Body of pancreas (tissue), 4 donors: ENCODE data around the gene ASB14.

ENCODE experiments used
- POLR2A ChIP-seq, 3 donors: fragments of 450-650 bp; IDR thresholded peaks; one replicate each; pipeline ENCODE4 v1.6.1; 2016; ENCODE audit warnings: antibody characterized with exemption in 3 of 3, mild to moderate bottlenecking in 2 of 3
- TF ChIP-seq, protein P1 (sequence below), 7 experiments: fragments of 450-650 bp in 4 of 7; fragments of 200-600 bp in 3 of 7; sonication (generic) in 3 of 7; IDR thresholded peaks; one replicate each; pipeline ENCODE4 v1.5.1; 2016 to 2019; ENCODE audit warnings: antibody characterized with exemption in 7 of 7

DNA sequence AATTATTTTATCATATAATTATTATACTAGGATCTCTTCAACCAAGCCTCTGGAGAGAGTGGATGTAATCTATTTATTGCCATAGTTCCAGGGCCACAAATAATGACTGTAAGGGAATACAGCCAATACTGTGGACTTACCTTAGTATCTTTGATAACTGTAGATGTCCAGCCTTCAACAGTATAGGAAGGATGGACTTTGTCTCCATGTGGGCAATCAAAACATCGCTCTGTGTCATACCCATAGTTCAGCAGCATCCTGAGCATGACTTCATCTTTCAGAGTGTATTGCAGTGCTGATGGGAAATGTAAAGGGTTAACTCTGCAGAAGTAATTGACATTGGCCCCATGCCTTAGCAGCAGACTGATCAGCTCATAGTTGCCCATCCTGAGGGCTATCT is 14.2 kb downstream of the ASB14 start:
- TF ChIP-seq, protein P1, sequence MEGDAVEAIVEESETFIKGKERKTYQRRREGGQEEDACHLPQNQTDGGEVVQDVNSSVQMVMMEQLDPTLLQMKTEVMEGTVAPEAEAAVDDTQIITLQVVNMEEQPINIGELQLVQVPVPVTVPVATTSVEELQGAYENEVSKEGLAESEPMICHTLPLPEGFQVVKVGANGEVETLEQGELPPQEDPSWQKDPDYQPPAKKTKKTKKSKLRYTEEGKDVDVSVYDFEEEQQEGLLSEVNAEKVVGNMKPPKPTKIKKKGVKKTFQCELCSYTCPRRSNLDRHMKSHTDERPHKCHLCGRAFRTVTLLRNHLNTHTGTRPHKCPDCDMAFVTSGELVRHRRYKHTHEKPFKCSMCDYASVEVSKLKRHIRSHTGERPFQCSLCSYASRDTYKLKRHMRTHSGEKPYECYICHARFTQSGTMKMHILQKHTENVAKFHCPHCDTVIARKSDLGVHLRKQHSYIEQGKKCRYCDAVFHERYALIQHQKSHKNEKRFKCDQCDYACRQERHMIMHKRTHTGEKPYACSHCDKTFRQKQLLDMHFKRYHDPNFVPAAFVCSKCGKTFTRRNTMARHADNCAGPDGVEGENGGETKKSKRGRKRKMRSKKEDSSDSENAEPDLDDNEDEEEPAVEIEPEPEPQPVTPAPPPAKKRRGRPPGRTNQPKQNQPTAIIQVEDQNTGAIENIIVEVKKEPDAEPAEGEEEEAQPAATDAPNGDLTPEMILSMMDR (IDR thresholded peaks at IDR 0.05), result no peak
- no peak for TF ChIP-seq POLR2A (IDR thresholded peaks at IDR 0.05)
